Esophagus squamous epithelium (tissue), 4 donors: ENCODE measurements around the gene TBX10.
"Not testable (repeated sequence)": the region's sequence is repeated elsewhere in the genome, so short reads cannot be mapped to it uniquely, and the experiment has no call there.

Experiments used
- CTCF ChIP-seq, 6 experiments: fragments of 450-650 bp in 4 of 6; fragments of 200-600 bp in 2 of 6; sonication (generic) in 2 of 6; IDR thresholded peaks; one replicate each; pipeline ENCODE4 v1.5.1; 2016 to 2019; ENCODE audit warnings: antibody characterized with exemption in 6 of 6, mild to moderate bottlenecking in 4 of 6, moderate library complexity in 4 of 6
- POLR2A ChIP-seq, 4 donors: fragments of 450-650 bp; IDR thresholded peaks; one replicate each; pipeline ENCODE4 v1.6.1; 2017; ENCODE audit warnings: antibody characterized with exemption in 4 of 4, mild to moderate bottlenecking in 4 of 4, moderate library complexity in 3 of 4

GRCh38 chr11:67618901-67619659 is 20.5 kb downstream of the TBX10 start:
- not testable (repeated sequence) for TF ChIP-seq POLR2A, CTCF (IDR thresholded peaks at IDR 0.05)
